Epithelial cell of proximal tubule (primary cell): Measurements from ENCODE around the gene PLA2G4A. TPM values are rescaled to one million over a fixed set of nuclear protein-coding genes. Genes with fewer than 3 reads are reported as not detected.
"Not testable (repeated sequence)": the region's sequence is repeated elsewhere in the genome, so short reads cannot be mapped to it uniquely, and the experiment has no call there.

Experiments used
- DNase-seq: peaks from one replicate; pipeline ENCODE4 v3.0.0-alpha.2; 2011; ENCODE audit warnings: low read depth
- H3K4me3 ChIP-seq: 2 replicates; pipeline ENCODE4 v1.5.1; 2011; ENCODE audit warnings: low read depth, mild to moderate bottlenecking, low read length
- total RNA-seq: library from RNA; depleted of rRNA; stranded (reverse); fragments of >200 nt; gene quantifications from 2 replicates; pipeline ENCODE4 v1.2.3, GENCODE V29; 2015
- TF ChIP-seq, protein P1 (sequence below): conservative IDR thresholded peaks from 2 replicates; pipeline ENCODE4 v1.5.1; 2012; ENCODE audit warnings: low read depth, mild to moderate bottlenecking, low read length

The PLA2G4A gene
- total RNA-seq, 1 donor from 2014 or later = 0.40 TPM

DNA sequence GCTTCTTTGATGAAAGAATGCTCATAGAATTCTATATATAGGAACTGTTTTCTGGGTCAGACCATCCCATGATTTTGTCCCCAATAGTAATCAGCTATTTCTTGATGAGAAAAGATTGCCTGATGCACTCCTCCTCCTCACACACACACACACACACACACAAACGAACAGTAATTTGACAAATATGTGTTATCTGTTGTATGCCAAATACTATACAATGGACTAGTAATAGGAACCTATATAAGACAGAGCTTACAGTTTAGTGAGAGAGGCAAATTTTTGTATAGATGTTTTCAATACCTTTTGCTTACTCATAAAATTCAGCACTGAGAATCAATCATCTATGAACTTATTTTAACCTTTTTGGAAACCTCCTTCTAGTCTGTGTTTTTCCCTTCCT is 76.8 kb downstream of the PLA2G4A start:
- DNase-seq = no peak
- TF ChIP-seq, protein P1, sequence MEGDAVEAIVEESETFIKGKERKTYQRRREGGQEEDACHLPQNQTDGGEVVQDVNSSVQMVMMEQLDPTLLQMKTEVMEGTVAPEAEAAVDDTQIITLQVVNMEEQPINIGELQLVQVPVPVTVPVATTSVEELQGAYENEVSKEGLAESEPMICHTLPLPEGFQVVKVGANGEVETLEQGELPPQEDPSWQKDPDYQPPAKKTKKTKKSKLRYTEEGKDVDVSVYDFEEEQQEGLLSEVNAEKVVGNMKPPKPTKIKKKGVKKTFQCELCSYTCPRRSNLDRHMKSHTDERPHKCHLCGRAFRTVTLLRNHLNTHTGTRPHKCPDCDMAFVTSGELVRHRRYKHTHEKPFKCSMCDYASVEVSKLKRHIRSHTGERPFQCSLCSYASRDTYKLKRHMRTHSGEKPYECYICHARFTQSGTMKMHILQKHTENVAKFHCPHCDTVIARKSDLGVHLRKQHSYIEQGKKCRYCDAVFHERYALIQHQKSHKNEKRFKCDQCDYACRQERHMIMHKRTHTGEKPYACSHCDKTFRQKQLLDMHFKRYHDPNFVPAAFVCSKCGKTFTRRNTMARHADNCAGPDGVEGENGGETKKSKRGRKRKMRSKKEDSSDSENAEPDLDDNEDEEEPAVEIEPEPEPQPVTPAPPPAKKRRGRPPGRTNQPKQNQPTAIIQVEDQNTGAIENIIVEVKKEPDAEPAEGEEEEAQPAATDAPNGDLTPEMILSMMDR = no peak
- H3K4me3 ChIP-seq = no peak overlapping the region

DNA sequence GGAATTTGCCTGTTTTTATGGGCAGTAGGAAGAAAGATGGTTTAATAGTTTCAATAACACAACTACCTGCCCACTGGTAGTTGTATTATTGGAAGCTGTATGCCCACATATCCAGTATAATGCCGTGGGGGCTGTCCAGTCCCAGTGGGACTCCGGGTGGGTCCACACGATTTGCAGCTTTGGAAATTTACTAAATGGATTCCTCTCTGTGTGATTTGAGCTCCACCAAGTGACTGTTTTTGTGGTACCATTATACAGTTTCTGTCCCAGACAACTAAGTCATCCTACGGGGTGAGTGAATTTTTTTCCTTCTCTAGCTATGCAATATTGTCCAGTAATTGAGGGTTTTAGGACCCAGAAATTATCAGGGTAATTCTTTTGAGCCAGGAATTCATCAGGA is 86.8 kb downstream of the PLA2G4A start:
- no peak overlapping the region for H3K4me3 ChIP-seq
- TF ChIP-seq, protein P1 = peak; percentile 10
- no peak for DNase-seq

DNA sequence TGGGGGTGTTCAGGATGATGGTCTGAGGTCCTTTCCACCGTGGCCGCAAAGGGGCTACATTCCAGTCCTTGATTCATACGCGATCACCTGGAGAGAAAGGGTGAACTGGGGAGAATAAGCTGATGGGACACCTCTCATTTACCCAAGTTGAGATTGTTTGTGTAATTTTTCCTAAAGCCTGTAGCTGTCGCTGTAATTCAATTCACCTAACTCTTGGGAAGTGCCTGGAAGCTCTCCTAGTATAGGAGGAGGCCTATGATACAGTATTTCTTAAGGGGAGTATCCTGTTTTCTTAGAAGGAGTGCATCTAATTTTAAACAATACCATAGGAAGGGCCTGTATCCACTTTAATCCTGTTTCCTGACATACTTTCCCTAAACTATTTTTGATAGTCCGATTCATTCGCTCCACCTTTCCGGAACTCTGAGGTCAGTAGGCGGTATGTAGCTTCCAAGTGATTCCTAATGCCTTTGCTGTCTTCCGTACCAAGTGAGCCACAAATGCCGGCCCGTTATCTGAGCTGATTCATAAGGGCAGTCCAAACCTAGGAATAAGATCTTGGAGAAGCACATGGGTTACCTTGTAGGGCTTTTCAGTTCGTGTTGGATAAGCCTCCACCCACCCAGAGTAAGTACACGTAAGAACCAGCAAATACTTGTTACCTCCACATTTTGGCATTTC is 88.5 kb downstream of the PLA2G4A start:
- TF ChIP-seq, protein P1 = peak; percentile 43
- not testable (repeated sequence) for H3K4me3 ChIP-seq, DNase-seq

DNA sequence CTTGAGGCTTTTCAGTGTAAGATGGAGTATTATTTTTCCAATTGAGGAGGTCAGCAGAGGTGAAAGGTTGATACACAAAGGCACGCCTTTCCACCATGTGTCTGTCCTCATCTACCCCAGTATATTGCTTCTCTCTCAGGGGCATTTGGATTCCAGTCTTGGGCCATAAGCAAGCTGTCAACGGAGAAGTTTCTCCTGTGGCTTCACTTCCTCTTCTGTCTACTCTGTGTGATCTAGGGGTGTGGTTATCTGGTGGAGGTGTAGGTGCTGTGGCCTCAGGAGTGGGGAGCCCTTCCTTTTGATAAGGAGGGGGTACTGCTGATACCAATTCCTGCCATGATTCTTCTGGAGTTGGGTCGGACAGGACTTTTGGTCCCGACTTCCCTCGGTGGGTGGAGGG is 92.6 kb downstream of the PLA2G4A start:
- not testable (repeated sequence) for H3K4me3 ChIP-seq, DNase-seq

DNA sequence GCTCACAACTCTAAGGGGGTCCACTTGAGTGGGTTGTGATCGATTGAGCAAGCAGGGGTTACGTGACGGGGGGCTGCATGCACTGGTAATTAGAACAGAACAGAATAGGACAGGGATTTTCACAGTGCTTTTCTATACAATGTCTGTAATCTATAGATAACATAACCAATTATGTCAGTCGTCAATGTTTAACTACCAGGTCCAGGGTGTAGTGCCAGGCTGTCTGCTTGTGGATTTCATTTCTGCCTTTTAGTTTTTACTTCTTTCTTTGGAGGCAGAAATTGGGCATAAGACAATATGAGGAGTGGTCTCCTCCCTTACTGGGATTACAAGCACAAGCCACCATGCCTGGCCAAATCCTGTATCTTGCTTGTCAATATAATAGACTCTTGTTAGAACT is 94.1 kb downstream of the PLA2G4A start:
- DNase-seq, H3K4me3 ChIP-seq: not testable (repeated sequence)

DNA sequence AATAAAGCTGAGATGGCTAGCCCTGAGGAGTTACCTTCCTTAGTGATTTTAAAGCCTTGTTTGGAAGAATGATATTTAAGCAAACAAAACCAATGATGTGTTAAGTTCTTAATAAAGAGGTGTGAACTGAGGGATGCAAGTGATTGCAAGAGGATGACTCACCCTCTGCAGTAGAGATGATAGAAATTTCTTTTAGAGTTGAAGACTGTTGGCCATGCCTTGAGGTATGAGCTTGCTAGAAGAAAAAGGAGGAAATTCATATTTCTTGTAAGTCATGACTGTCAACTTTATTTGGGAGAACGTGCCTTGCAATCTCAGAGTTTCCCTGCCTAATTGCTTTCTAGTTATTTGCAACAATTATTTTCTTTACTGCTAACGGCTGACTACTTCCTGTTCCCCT is 94.7 kb downstream of the PLA2G4A start:
- no peak for DNase-seq
- no peak overlapping the region for H3K4me3 ChIP-seq
- TF ChIP-seq, protein P1 = no peak

DNA sequence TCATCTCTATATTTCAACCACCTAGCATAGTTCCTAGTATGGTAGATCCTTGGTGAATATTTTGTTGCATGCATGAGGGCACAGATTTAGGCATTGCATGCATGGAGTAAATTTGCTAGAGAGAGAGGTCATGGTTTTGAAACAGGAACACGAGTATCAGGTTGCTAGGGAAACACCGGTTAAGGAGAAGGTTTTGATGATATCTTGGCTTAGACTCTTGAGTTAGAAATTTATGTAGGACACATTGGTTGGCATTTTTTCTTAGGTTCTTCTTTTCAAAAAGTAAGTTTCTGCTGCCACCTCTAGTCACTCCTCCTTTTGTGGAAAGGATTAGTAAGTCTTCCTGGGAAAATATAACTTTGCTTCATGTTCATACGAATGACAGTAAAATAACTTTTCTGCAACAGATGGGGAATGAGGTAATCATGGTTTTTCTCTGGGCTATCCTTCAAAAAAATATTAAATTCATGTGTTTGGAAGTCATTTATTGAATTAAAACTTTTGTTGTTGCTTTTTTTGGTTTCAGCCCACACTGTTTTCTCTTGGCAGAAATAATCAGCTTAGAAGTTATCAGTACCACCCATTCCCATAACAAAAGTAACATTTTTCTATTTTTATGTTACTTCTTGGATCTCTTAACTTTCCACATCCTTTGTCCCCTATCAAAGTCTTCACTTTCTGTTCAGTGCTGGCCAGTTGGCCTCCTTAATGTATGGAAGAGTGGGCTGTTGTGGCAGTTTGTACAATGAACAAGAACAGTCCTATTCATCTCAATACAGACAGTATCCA is 97.3 kb downstream of the PLA2G4A start:
- H3K4me3 ChIP-seq = no peak overlapping the region
- TF ChIP-seq, protein P1 = no peak
- DNase-seq = no peak

DNA sequence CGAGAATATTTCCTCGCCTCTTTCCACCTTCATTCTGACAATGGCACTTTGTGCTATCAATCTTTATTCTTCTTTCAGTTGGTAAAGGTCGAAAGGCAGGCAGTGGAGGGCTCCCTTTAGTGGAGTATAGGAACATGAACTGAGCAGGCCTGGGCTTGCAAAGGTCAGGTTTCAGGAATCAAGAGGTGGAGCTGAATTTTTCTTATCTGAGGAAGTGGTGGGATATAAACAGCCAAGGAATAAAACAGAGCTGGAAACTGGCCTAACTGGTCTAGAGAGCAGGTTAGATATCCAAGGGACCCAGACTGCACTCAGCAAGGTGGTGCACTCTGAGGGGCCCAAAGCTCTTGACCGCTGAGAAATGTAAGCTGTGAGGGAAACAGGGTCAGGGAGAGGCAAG is 99.1 kb downstream of the PLA2G4A start:
- no peak for DNase-seq
- H3K4me3 ChIP-seq = no peak overlapping the region
- TF ChIP-seq, protein P1 = no peak
